ENCODE results near the gene IFI16.
A peak's percentile ranks its signal among the peaks of the same experiment; 100 is the strongest.

Gene IFI16

DNA sequence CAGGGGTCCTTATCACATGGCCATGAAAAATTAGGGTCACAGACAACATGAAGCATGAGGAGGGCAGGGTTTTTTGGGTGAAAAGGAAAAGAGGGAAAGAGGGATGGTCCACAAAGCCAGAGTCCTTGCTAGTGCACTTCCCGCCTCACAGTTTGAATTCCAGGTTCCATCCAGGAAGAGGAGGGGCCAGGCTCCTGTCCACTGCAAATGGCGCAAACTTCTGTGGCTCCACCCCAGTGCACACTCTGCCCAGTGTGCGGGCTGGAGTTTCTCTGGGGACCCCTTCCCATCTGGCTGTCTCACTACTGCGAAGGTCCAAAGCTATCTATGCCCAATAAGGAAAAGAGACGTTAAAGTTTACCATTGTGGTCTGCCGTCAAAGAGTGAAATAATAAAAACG, 49.0 kb downstream of the IFI16 start:
- no peak overlapping the region for H4K8ac ChIP-seq (ENCODE audit: low read length)
- H3K4me1 ChIP-seq (ENCODE audit: control insufficient read depth, insufficient read depth, low read depth, low read length) = no peaks in the 10 kb centered on the region
- no peak overlapping the region for H3K4ac ChIP-seq (ENCODE audit: low read depth in 1 of 2, low read length in 2 of 2)
- no peak overlapping the region for H3K9ac ChIP-seq (ENCODE audit: low read length)
- no peak overlapping the region for H3K18ac ChIP-seq (ENCODE audit: low read depth in 1 of 2, low read length in 2 of 2)
- no peak overlapping the region for H2BK12ac ChIP-seq (ENCODE audit: low read length in 2 of 2)
- H3K14ac ChIP-seq (ENCODE audit: low read length in 2 of 2) = no peak overlapping the region
- H4K91ac ChIP-seq (ENCODE audit: low read length) = no peak overlapping the region
- H3K27ac ChIP-seq (ENCODE audit: low read length, poor library complexity, severe bottlenecking) = no peak overlapping the region
- no peak overlapping the region for H3K23ac ChIP-seq (ENCODE audit: low read length in 2 of 2)
- no peak overlapping the region for H2AK5ac ChIP-seq (ENCODE audit: low read length, severe bottlenecking)
- no peak for DNase-seq
- no peak overlapping the region for H2BK5ac ChIP-seq (ENCODE audit: low read depth, low read length, poor library complexity, severe bottlenecking)
- no peaks in the 10 kb centered on the region for H3K79me1 ChIP-seq (replicated peaks; ENCODE audit: low read length, poor library complexity, severe bottlenecking)
- WGBS = 97% methylated on average over 7 of the region's 7 CpGs
- H3K27me3 ChIP-seq (ENCODE audit: control insufficient read depth in 1 of 2, insufficient read depth in 1 of 2, low read length in 2 of 2) = no peaks in the 10 kb centered on the region
- peaks cover 6 to 38% of the 10 kb centered on the region in 2 experiments for H3K36me3 ChIP-seq (ENCODE audit: control insufficient read depth in 1 of 2, insufficient read depth in 2 of 2, low read depth in 1 of 2, low read length in 2 of 2)
- no peak overlapping the region for H3K4me3 ChIP-seq (ENCODE audit: insufficient read depth in 1 of 2, low read depth in 1 of 2, low read length in 2 of 2)
- H2BK120ac ChIP-seq (ENCODE audit: low read depth, low read length) = no peak overlapping the region
- H3K4me2 ChIP-seq (ENCODE audit: low read length, poor library complexity, severe bottlenecking) = no peak overlapping the region
- no peaks in the 10 kb centered on the region for H3K9me3 ChIP-seq (ENCODE audit: control insufficient read depth, low read length)
- H2AFZ ChIP-seq (ENCODE audit: low read depth, low read length) = no peak overlapping the region
- H2BK15ac ChIP-seq (ENCODE audit: low read depth, poor library complexity, severe bottlenecking) = no peak overlapping the region

DNA sequence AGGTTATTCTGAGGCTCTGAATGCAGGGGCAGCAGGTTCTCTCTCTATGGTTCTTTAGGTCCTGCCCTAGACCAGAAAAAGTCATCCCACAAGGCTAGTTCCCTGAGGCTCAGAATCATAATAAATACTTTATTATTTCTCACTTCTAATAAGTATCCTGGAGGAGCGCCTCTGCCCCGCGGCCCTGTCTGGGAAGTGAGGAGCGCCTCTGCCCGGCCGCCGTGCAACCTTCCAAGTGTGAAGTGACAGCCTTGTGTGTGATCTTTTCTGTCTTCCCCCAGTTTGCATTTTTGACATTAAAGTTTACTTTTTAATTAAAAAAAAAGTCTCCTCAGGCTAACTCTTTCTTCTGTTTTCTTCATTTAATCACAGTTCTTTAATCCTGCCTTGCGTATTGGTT, 55.4 kb downstream of the IFI16 start:
- no peak overlapping the region for H2BK120ac ChIP-seq (ENCODE audit: low read depth, low read length)
- no peak overlapping the region for H2BK5ac ChIP-seq (ENCODE audit: low read depth, low read length, poor library complexity, severe bottlenecking)
- no peak overlapping the region for H3K4ac ChIP-seq (ENCODE audit: low read depth in 1 of 2, low read length in 2 of 2)
- H3K27ac ChIP-seq (ENCODE audit: low read length, poor library complexity, severe bottlenecking) = no peak overlapping the region
- no peak overlapping the region for H2BK15ac ChIP-seq (ENCODE audit: low read depth, poor library complexity, severe bottlenecking)
- H4K8ac ChIP-seq (ENCODE audit: low read length) = no peak overlapping the region
- no peak overlapping the region for H3K4me3 ChIP-seq (ENCODE audit: insufficient read depth in 1 of 2, low read depth in 1 of 2, low read length in 2 of 2)
- H3K18ac ChIP-seq (ENCODE audit: low read depth in 1 of 2, low read length in 2 of 2) = no peak overlapping the region
- no peak overlapping the region for H3K9ac ChIP-seq (ENCODE audit: low read length)
- no peak overlapping the region for H4K91ac ChIP-seq (ENCODE audit: low read length)
- no peaks in the 10 kb centered on the region for H3K4me1 ChIP-seq (ENCODE audit: control insufficient read depth, insufficient read depth, low read depth, low read length)
- no peak overlapping the region for H3K4me2 ChIP-seq (ENCODE audit: low read length, poor library complexity, severe bottlenecking)
- WGBS = 100% methylated on average over 8 of the region's 8 CpGs
- H2AFZ ChIP-seq (ENCODE audit: low read depth, low read length) = no peak overlapping the region
- no peaks in the 10 kb centered on the region for H3K79me1 ChIP-seq (replicated peaks; ENCODE audit: low read length, poor library complexity, severe bottlenecking)
- H2BK12ac ChIP-seq (ENCODE audit: low read length in 2 of 2) = no peak overlapping the region
- H2AK5ac ChIP-seq (ENCODE audit: low read length, severe bottlenecking) = no peak overlapping the region
- no peak overlapping the region for H3K23ac ChIP-seq (ENCODE audit: low read length in 2 of 2)
- DNase-seq = no peak
- H3K27me3 ChIP-seq (ENCODE audit: control insufficient read depth in 1 of 2, insufficient read depth in 1 of 2, low read length in 2 of 2) = no peaks in the 10 kb centered on the region
- no peak overlapping the region for H3K14ac ChIP-seq (ENCODE audit: low read length in 2 of 2)
- no peaks in the 10 kb centered on the region for H3K36me3 ChIP-seq (ENCODE audit: control insufficient read depth in 1 of 2, insufficient read depth in 2 of 2, low read depth in 1 of 2, low read length in 2 of 2)
- H3K9me3 ChIP-seq (ENCODE audit: control insufficient read depth, low read length) = no peaks in the 10 kb centered on the region

DNA sequence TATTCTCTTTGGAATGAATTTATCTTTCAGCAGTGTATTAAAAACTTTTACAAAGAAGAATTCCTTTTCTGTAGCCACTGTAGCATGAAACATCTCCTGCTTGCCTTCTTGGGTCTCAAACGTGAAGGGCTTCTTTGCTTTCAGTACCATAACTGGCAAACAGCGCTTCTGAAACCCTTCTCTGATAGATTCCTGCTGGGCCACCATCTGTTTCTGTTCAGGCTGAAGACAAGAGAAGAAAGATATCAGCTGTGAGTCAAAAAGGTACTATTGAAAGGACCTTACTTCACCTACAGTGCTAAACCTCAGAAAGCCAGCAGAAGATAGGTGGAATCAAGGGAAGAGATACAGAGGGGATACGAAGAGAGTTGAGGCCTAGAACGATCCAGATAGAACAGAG, 56.4 kb downstream of the IFI16 start:
- no peak overlapping the region for H2BK120ac ChIP-seq (ENCODE audit: low read depth, low read length)
- no peak overlapping the region for H3K23ac ChIP-seq (ENCODE audit: low read length in 2 of 2)
- no peak overlapping the region for H3K27ac ChIP-seq (ENCODE audit: low read length, poor library complexity, severe bottlenecking)
- H2BK5ac ChIP-seq (ENCODE audit: low read depth, low read length, poor library complexity, severe bottlenecking) = no peak overlapping the region
- no peak overlapping the region for H3K4ac ChIP-seq (ENCODE audit: low read depth in 1 of 2, low read length in 2 of 2)
- no peaks in the 10 kb centered on the region for H3K4me1 ChIP-seq (ENCODE audit: control insufficient read depth, insufficient read depth, low read depth, low read length)
- H3K4me2 ChIP-seq (ENCODE audit: low read length, poor library complexity, severe bottlenecking) = no peak overlapping the region
- DNase-seq = no peak
- no peak overlapping the region for H2AK5ac ChIP-seq (ENCODE audit: low read length, severe bottlenecking)
- H3K9ac ChIP-seq (ENCODE audit: low read length) = no peak overlapping the region
- H3K4me3 ChIP-seq (ENCODE audit: insufficient read depth in 1 of 2, low read depth in 1 of 2, low read length in 2 of 2) = no peak overlapping the region
- WGBS = 89% methylated on average over 3 of the region's 4 CpGs
- H3K79me1 ChIP-seq (replicated peaks; ENCODE audit: low read length, poor library complexity, severe bottlenecking) = no peaks in the 10 kb centered on the region
- H2BK12ac ChIP-seq (ENCODE audit: low read length in 2 of 2) = no peak overlapping the region
- no peak overlapping the region for H2BK15ac ChIP-seq (ENCODE audit: low read depth, poor library complexity, severe bottlenecking)
- no peaks in the 10 kb centered on the region for H3K27me3 ChIP-seq (ENCODE audit: control insufficient read depth in 1 of 2, insufficient read depth in 1 of 2, low read length in 2 of 2)
- H3K9me3 ChIP-seq (ENCODE audit: control insufficient read depth, low read length) = no peaks in the 10 kb centered on the region
- H2AFZ ChIP-seq (ENCODE audit: low read depth, low read length) = no peak overlapping the region
- no peak overlapping the region for H3K14ac ChIP-seq (ENCODE audit: low read length in 2 of 2)
- no peak overlapping the region for H4K91ac ChIP-seq (ENCODE audit: low read length)
- H4K8ac ChIP-seq (ENCODE audit: low read length) = no peak overlapping the region
- H3K18ac ChIP-seq (ENCODE audit: low read depth in 1 of 2, low read length in 2 of 2) = no peak overlapping the region
- H3K36me3 ChIP-seq (ENCODE audit: control insufficient read depth in 1 of 2, insufficient read depth in 2 of 2, low read depth in 1 of 2, low read length in 2 of 2) = no peaks in the 10 kb centered on the region

DNA sequence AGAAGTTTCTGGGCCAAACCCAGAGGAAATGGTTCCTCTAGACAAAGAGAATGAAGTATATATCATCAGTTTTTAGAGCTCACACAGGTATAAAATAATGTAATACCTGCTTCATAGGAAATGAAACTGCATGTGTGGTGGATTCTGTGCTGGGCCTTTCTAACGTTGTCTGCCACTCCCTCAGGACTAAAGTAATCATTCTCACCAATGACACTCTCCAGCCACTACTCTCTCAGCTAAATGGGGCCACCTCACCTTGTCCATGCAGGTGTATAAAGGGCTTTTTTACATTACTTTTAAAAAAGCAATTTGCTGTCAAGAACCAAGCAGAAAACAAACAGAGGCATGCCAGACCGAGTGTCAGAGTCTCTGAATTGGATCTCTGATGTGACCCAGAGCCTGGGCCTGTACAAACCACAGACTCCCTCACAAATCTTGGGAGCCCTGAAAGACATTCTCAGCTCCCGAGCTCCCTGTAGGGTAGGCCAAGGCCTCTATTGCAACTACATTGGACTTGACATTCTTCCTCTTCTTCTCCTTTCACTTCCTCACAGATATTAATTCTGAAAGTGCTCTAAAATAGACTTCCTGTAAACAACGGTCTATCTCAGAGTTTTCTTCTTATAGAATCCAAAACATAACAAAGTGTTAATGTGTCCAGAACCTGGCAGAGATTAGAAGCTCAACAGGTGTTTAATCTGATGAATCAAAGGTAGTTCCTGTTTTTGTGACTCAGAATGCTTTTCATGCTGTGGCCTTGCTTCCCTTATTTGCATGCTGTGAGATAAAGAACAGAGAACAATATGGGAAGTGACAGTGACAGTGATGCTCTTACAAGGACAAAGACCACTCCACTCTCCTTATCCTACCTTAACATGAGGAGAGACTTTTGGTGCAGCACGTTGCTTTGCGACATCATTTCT, 58.3 kb downstream of the IFI16 start:
- Histone ChIP-seq H3K23ac (ENCODE audit: low read length in 2 of 2) (no peak overlapping the region), H2BK5ac (ENCODE audit: low read depth, low read length, poor library complexity, severe bottlenecking) (no peak overlapping the region), H2AK5ac (ENCODE audit: low read length, severe bottlenecking) (no peak overlapping the region), H2BK15ac (ENCODE audit: low read depth, poor library complexity, severe bottlenecking) (no peak overlapping the region), H3K4me1 (ENCODE audit: control insufficient read depth, insufficient read depth, low read depth, low read length) (no peaks in the 10 kb centered on the region), H2BK120ac (ENCODE audit: low read depth, low read length) (no peak overlapping the region), H3K18ac (ENCODE audit: low read depth in 1 of 2, low read length in 2 of 2) (peak overlapping the region in 1 of 2 experiments; percentile 29), H2AFZ (ENCODE audit: low read depth, low read length) (no peak overlapping the region), H3K4me3 (ENCODE audit: insufficient read depth in 1 of 2, low read depth in 1 of 2, low read length in 2 of 2) (no peak overlapping the region), H3K79me1 (replicated peaks; ENCODE audit: low read length, poor library complexity, severe bottlenecking) (no peaks in the 10 kb centered on the region), H3K27me3 (ENCODE audit: control insufficient read depth in 1 of 2, insufficient read depth in 1 of 2, low read length in 2 of 2) (no peaks in the 10 kb centered on the region), H4K91ac (ENCODE audit: low read length) (peak overlapping the region; percentile 50), H3K14ac (ENCODE audit: low read length in 2 of 2) (no peak overlapping the region), H3K9ac (ENCODE audit: low read length) (no peak overlapping the region), H3K27ac (ENCODE audit: low read length, poor library complexity, severe bottlenecking) (no peak overlapping the region), H3K4ac (ENCODE audit: low read depth in 1 of 2, low read length in 2 of 2) (no peak overlapping the region), H3K9me3 (ENCODE audit: control insufficient read depth, low read length) (no peaks in the 10 kb centered on the region), H3K36me3 (ENCODE audit: control insufficient read depth in 1 of 2, insufficient read depth in 2 of 2, low read depth in 1 of 2, low read length in 2 of 2) (no peaks in the 10 kb centered on the region), H2BK12ac (ENCODE audit: low read length in 2 of 2) (no peak overlapping the region), H3K4me2 (ENCODE audit: low read length, poor library complexity, severe bottlenecking) (no peak overlapping the region), H4K8ac (ENCODE audit: low read length) (no peak overlapping the region)
- no peak for DNase-seq
- WGBS = 75% methylated on average over 6 of the region's 6 CpGs

Measured in mesenchymal stem cell (in vitro differentiated cells and primary cell).